ENCODE data around the gene RAB40C.

Gene RAB40C

DNA sequence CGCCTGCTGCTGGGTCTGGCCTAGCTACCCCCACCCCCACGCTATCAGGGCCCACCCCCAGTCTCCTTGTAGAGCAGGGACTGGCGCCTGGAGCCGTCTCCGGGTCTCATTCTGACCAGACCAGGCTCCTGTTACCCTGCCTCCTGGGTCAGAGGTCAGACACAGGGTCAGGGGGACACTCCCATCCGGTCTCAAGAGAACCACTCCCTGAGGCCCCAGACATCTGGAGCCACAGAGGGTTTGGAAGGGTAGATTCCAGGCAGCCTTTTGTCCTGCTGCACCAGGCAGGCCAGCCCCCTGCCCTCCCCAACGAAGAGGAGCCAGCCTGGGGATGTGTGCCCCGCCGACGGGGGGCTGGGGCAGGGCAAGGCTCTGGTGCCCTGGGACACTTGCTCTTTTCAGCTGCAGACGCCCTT lies 40.0 kb downstream of the RAB40C start:
- H3K36me3 ChIP-seq (ENCODE audit: control insufficient read depth, insufficient read depth, low read length): peaks cover 50% of the 10 kb centered on the region
- H3K4me3 ChIP-seq (ENCODE audit: extremely low read depth, insufficient read depth, low read length, poor library complexity, severe bottlenecking): peak overlapping the region; percentile 44
- peak overlapping the region; percentile 94 for H3K27ac ChIP-seq (ENCODE audit: low read depth, low read length, severe bottlenecking)

DNA sequence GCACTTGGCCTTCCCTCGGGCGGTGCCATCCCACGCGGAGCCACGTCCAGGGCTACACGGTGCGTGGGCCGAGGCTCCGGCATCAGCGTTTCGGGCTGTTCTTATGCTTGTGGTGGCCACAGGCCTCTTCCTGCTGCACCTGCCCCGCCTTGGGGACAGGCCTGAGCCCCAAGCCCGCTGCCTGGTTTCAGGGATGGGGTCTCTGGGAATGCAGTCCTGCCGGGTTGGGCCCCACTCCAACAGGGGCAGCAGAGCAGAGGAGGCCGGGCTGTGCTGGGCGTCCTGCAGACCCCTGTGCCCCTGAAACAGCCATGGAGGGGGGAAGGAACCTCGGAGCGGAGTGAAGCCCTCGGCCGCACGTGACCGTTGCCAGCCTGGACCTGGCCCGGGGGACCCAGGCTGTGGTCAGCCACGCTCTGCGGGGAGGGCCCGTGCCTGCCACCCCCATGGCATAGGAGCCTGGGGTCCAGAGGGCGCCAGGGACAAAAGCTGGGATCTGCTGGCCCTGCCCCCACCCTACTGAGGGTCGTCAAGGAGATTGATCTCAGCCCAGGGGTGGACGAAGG lies 40.5 kb downstream of the RAB40C start:
- Histone ChIP-seq H3K36me3 (ENCODE audit: control insufficient read depth, insufficient read depth, low read length) (peaks cover 50% of the 10 kb centered on the region), H3K9me3 (ENCODE audit: control insufficient read depth, low read length) (no peaks in the 10 kb centered on the region), H3K4me1 (ENCODE audit: control insufficient read depth, insufficient read depth, low read length, poor library complexity, severe bottlenecking) (peaks cover 41% of the 10 kb centered on the region), H3K4me3 (ENCODE audit: extremely low read depth, insufficient read depth, low read length, poor library complexity, severe bottlenecking) (peak overlapping the region; percentile 44), H3K27ac (ENCODE audit: low read depth, low read length, severe bottlenecking) (peak overlapping the region; percentile 94)
- 41 to 50% methylated on average over 19 to 21 of the region's 29 CpGs for WGBS, 2 experiments (ENCODE audit: insufficient coverage in 2 of 2)

More for the DNA sequence above, 40.0 kb downstream of the RAB40C start:
- H3K9me3 ChIP-seq (ENCODE audit: control insufficient read depth, low read length): no peaks in the 10 kb centered on the region
- peaks cover 36% of the 10 kb centered on the region for H3K4me1 ChIP-seq (ENCODE audit: control insufficient read depth, insufficient read depth, low read length, poor library complexity, severe bottlenecking)
- WGBS, 2 experiments (ENCODE audit: insufficient coverage in 2 of 2): 17 to 33% methylated on average over 8 to 10 of the region's 11 CpGs

DNA sequence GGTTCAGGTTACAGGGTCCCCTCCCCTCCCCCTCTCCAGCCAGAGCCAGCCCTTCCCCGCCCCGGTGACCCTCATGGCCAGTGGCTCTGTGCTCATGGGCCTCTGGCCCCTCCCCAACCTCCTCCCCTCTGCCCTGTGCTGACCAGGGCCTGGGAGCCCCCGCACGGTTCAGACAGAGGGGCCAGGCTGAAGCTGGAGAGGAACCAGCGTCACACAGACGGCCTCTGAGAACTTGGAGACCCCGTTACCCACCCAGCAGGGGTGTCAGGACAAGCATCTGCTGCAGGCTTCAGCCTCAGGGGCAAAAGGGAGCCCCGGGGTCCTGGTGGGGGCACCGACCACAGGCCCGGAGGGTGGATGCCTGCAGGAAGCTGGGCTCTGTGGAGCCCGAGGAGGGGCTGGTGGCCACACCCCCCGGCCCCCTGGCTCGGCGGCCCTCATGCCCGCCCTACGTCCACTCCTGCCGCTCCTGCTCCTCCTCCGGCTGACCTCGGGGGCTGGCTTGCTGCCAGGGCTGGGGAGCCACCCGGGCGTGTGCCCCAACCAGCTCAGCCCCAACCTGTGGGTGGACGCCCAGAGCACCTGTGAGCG lies 41.0 kb downstream of the RAB40C start, which contains the start of gene WFIKKN1:
Gene WFIKKN1, plus strand, starts transcription at position 171 of the 591 bp plus-strand sequence. Its CDS starts 269 bp downstream, at position 440.
- Histone ChIP-seq H3K27ac (ENCODE audit: low read depth, low read length, severe bottlenecking) (peak within 1 kb of the TSS; percentile 94), H3K4me1 (ENCODE audit: control insufficient read depth, insufficient read depth, low read length, poor library complexity, severe bottlenecking) (peaks cover 43% of the 10 kb centered on the region), H3K36me3 (ENCODE audit: control insufficient read depth, insufficient read depth, low read length) (peaks cover 44% of the 10 kb centered on the region), H3K9me3 (ENCODE audit: control insufficient read depth, low read length) (no peaks in the 10 kb centered on the region), H3K4me3 (ENCODE audit: extremely low read depth, insufficient read depth, low read length, poor library complexity, severe bottlenecking) (peak within 1 kb of the TSS; percentile 44)
- 9% methylated on average over 17 to 18 of the region's 23 CpGs for WGBS, 2 experiments (ENCODE audit: insufficient coverage in 2 of 2)

DNA sequence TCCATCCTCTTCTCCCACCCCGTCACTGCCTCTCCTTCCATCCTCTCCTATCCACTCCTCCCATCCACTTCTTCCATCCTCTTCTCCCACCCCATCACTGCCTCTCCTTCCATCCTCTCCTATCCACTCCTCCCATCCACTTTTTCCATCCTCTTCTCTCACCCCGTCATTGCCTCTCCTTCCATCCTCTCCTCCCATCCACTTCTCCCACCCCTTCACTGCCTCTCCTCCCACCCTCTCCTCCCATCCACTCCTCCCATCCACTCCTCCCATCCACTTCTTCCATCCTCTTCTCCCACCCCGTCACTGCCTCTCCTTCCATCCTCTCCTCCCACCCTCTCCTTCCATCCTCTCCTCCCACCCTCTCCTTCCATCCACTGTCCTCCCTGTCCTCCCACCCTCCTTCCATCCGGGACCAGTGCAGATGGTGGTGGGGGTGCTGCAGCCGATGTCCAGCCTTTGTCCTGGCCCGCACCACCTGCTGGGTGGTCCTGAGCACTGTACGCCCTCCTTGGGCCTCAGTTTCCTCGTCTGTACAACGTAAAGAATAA lies 42.0 kb downstream of the RAB40C start:
- H3K4me1 ChIP-seq (ENCODE audit: control insufficient read depth, insufficient read depth, low read length, poor library complexity, severe bottlenecking): peaks cover 43% of the 10 kb centered on the region
- no peaks in the 10 kb centered on the region for H3K9me3 ChIP-seq (ENCODE audit: control insufficient read depth, low read length)
- peak overlapping the region; percentile 8 for H3K4me3 ChIP-seq (ENCODE audit: extremely low read depth, insufficient read depth, low read length, poor library complexity, severe bottlenecking)
- no peak overlapping the region for H3K27ac ChIP-seq (ENCODE audit: low read depth, low read length, severe bottlenecking)
- peaks cover 39% of the 10 kb centered on the region for H3K36me3 ChIP-seq (ENCODE audit: control insufficient read depth, insufficient read depth, low read length)
- WGBS, 2 experiments (ENCODE audit: insufficient coverage in 2 of 2): 70 to 87% methylated on average over 5 to 7 of the region's 9 CpGs

DNA sequence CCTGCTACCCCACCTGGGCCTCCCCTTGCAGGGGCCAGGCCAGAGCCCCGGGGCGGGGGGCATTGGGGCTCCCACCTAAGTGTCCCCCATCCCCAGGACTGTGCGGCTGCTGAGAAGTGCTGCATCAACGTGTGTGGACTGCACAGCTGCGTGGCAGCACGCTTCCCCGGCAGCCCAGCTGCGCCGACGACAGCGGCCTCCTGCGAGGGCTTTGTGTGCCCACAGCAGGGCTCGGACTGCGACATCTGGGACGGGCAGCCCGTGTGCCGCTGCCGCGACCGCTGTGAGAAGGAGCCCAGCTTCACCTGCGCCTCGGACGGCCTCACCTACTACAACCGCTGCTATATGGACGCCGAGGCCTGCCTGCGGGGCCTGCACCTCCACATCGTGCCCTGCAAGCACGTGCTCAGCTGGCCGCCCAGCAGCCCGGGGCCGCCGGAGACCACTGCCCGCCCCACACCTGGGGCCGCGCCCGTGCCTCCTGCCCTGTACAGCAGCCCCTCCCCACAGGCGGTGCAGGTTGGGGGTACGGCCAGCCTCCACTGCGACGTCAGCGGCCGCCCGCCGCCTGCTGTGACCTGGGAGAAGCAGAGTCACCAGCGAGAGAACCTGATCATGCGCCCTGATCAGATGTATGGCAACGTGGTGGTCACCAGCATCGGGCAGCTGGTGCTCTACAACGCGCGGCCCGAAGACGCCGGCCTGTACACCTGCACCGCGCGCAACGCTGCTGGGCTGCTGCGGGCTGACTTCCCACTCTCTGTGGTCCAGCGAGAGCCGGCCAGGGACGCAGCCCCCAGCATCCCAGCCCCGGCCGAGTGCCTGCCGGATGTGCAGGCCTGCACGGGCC lies 42.8 kb downstream of the RAB40C start:
- Histone ChIP-seq H3K4me1 (ENCODE audit: control insufficient read depth, insufficient read depth, low read length, poor library complexity, severe bottlenecking) (peaks cover 39% of the 10 kb centered on the region), H3K4me3 (ENCODE audit: extremely low read depth, insufficient read depth, low read length, poor library complexity, severe bottlenecking) (no peak overlapping the region), H3K9me3 (ENCODE audit: control insufficient read depth, low read length) (no peaks in the 10 kb centered on the region), H3K36me3 (ENCODE audit: control insufficient read depth, insufficient read depth, low read length) (peaks cover 32% of the 10 kb centered on the region), H3K27ac (ENCODE audit: low read depth, low read length, severe bottlenecking) (no peak overlapping the region)
- WGBS, 2 experiments (ENCODE audit: insufficient coverage in 2 of 2): 95 to 97% methylated on average over 52 to 67 of the region's 67 CpGs

DNA sequence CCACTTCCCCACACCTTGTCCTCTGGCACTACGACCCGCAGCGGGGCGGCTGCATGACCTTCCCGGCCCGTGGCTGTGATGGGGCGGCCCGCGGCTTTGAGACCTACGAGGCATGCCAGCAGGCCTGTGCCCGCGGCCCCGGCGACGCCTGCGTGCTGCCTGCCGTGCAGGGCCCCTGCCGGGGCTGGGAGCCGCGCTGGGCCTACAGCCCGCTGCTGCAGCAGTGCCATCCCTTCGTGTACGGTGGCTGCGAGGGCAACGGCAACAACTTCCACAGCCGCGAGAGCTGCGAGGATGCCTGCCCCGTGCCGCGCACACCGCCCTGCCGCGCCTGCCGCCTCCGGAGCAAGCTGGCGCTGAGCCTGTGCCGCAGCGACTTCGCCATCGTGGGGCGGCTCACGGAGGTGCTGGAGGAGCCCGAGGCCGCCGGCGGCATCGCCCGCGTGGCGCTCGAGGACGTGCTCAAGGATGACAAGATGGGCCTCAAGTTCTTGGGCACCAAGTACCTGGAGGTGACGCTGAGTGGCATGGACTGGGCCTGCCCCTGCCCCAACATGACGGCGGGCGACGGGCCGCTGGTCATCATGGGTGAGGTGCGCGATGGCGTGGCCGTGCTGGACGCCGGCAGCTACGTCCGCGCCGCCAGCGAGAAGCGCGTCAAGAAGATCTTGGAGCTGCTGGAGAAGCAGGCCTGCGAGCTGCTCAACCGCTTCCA lies 43.6 kb downstream of the RAB40C start:
- peaks cover 24% of the 10 kb centered on the region for H3K36me3 ChIP-seq (ENCODE audit: control insufficient read depth, insufficient read depth, low read length)
- WGBS, 2 experiments (ENCODE audit: insufficient coverage in 2 of 2): 97 to 98% methylated on average over 73 to 74 of the region's 74 CpGs
- H3K4me1 ChIP-seq (ENCODE audit: control insufficient read depth, insufficient read depth, low read length, poor library complexity, severe bottlenecking): peaks cover 41% of the 10 kb centered on the region
- H3K4me3 ChIP-seq (ENCODE audit: extremely low read depth, insufficient read depth, low read length, poor library complexity, severe bottlenecking): no peak overlapping the region
- no peak overlapping the region for H3K27ac ChIP-seq (ENCODE audit: low read depth, low read length, severe bottlenecking)
- H3K9me3 ChIP-seq (ENCODE audit: control insufficient read depth, low read length): no peaks in the 10 kb centered on the region

DNA sequence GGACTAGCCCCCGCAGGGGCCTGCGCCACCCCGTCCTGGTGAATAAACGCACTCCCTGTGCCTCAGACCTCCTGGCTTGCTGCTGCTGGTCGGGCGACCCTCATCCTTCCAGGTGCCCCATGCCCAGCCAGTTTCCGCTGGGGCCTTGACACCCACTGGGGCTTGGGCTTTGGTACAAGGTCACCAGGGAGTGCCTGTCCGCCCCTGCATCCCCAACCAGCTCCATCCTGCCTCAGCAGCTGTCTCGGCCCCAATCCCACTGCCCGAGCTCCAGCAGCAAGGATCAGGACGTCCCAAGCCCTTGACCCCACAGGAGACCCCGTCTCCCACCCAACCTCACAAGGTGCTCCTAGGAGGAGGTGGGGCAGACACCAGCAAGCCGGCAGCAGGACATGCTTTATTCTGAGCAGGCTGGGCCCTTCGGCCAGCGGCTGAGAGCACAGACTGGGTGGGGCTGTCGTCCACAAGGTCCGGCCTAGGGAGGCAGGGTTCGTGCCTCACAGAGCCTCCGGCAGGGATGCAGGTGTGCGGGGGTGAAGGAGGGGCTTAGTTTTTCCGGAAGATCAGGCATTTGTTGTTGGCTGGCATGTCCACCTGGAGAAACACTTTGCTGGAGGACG lies 44.3 kb downstream of the RAB40C start:
- H3K4me3 ChIP-seq (ENCODE audit: extremely low read depth, insufficient read depth, low read length, poor library complexity, severe bottlenecking): no peak overlapping the region
- peaks cover 22% of the 10 kb centered on the region for H3K36me3 ChIP-seq (ENCODE audit: control insufficient read depth, insufficient read depth, low read length)
- H3K27ac ChIP-seq (ENCODE audit: low read depth, low read length, severe bottlenecking): no peak overlapping the region
- peaks cover 35% of the 10 kb centered on the region for H3K4me1 ChIP-seq (ENCODE audit: control insufficient read depth, insufficient read depth, low read length, poor library complexity, severe bottlenecking)
- 92 to 97% methylated on average over 13 to 15 of the region's 22 CpGs for WGBS, 2 experiments (ENCODE audit: insufficient coverage in 2 of 2)
- H3K9me3 ChIP-seq (ENCODE audit: control insufficient read depth, low read length): no peaks in the 10 kb centered on the region

DNA sequence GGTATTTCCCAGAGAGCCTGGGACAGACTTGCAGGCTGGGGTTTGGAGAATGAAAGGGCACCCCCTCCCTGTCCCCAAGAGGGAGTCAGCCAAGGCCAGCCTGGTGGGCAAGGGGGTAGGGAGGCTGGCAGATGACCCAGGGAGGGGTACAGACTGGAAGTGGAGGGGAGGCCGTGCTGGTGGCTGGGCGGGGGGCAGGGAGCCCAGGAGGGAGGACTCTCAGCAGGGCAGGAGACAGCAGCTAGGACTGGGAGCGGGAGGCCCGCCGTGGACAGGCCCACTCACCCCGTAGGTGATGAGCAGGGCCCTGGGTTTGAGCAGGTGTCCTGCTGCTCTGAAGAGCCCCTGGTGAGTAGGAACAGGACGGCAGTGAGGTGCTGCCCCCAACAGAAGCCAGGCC lies 45.1 kb downstream of the RAB40C start:
- Histone ChIP-seq H3K27ac (ENCODE audit: low read depth, low read length, severe bottlenecking) (no peak overlapping the region), H3K4me3 (ENCODE audit: extremely low read depth, insufficient read depth, low read length, poor library complexity, severe bottlenecking) (peak overlapping the region; percentile 75), H3K36me3 (ENCODE audit: control insufficient read depth, insufficient read depth, low read length) (peaks cover 22% of the 10 kb centered on the region), H3K9me3 (ENCODE audit: control insufficient read depth, low read length) (no peaks in the 10 kb centered on the region), H3K4me1 (ENCODE audit: control insufficient read depth, insufficient read depth, low read length, poor library complexity, severe bottlenecking) (peaks cover 27% of the 10 kb centered on the region)
- WGBS, 2 experiments (ENCODE audit: insufficient coverage in 2 of 2): 91 to 93% methylated on average over 6 to 7 of the region's 7 CpGs

DNA sequence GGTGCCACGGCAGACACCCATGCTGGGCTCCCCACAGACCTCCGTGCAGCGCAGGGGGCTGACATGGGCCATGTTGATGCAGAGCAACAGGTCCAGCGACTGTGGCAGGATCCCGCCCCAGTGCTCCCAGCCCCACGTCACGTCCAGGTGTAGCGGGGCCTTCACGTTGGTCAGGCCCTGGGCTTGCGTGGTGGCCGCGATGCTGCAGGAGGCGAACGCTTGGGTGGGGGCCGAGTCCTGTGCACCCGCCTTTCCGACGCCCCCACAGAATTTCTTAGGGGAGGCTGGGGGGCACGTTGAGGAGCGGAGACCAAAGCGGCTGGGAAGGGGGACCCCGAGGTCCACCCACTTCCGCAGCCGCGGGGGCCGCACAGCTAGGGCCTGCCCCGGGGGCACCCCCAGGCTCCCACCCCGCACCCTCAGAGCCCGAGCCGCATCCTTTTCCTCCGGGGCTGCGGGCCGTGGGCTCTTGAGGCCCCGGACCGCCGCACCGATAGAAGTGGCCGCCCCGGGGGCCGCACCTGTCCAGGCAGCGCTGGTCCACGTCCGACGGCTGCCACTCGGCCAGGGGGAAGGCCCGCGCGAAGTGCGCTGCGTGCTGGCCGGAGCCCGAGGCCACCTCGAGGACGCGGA lies 45.8 kb downstream of the RAB40C start:
- Histone ChIP-seq H3K4me3 (ENCODE audit: extremely low read depth, insufficient read depth, low read length, poor library complexity, severe bottlenecking) (peak overlapping the region; percentile 75), H3K27ac (ENCODE audit: low read depth, low read length, severe bottlenecking) (no peak overlapping the region), H3K36me3 (ENCODE audit: control insufficient read depth, insufficient read depth, low read length) (peaks cover 22% of the 10 kb centered on the region), H3K9me3 (ENCODE audit: control insufficient read depth, low read length) (no peaks in the 10 kb centered on the region), H3K4me1 (ENCODE audit: control insufficient read depth, insufficient read depth, low read length, poor library complexity, severe bottlenecking) (peaks cover 20% of the 10 kb centered on the region)
- 14 to 15% methylated on average over 44 to 50 of the region's 55 CpGs for WGBS, 2 experiments (ENCODE audit: insufficient coverage in 2 of 2)

Measured in mesodermal cell (in vitro differentiated cells).